GM12878 (cell line): ENCODE results near the gene NEB. TPM values are rescaled to one million over a fixed set of nuclear protein-coding genes. Genes with fewer than 3 reads are reported as not detected.

Source experiments
- ATAC-seq: fragments of 200-7000 bp; cut with Tn5 transposase; 3 replicates; pipeline ENCODE4 v1.9.1; 2020; ENCODE audit warnings: mild to moderate bottlenecking, moderate library complexity
- BruUV-seq: library from RNA; stranded (reverse); fragments of 400-500 nt; replicated peaks from 2 replicates; lab custom pipeline; 2021; lab: Mats Ljungman, UMichigan
- CTCF ChIA-PET: fragments of 300-600 bp; sonication (Branson Sonifier 250); formaldehyde crosslinking; extraction: SDS; loops from one replicate; lab custom pipeline; 2021; ENCODE audit warnings: inconsistent platforms; lab: Yijun Ruan, JAX
- POLR2A ChIA-PET: fragments of 350-600 bp; formaldehyde crosslinking; extraction: SDS; loops from one replicate; lab custom pipeline; 2021; ENCODE audit warnings: inconsistent platforms; lab: Charles Lee
- RAD21 ChIA-PET: fragments of 300-600 bp; sonication (Branson Sonifier 250); formaldehyde crosslinking; loops from one replicate; lab custom pipeline; 2023; ENCODE audit warnings: antibody characterized with exemption; ENCODE audit not compliant: unreplicated experiment; lab: Charles Lee
- SMC1A ChIA-PET: fragments of 300-600 bp; sonication (Branson Sonifier 250); formaldehyde crosslinking; loops from one replicate; lab custom pipeline; 2023; ENCODE audit not compliant: unreplicated experiment, uncharacterized antibody; lab: Charles Lee
- DNase-seq: peaks from one replicate; pipeline ENCODE4 v3.0.0-alpha.2; 2011; ENCODE audit warnings: low read depth, low spot score
- FAIRE-seq: peaks from 3 replicates; lab custom pipeline; 2011; peaks lifted over from hg19 to GRCh38; lab: Jason Lieb, UNC
- H2AFZ ChIP-seq: 2 replicates; pipeline ENCODE4 v1.6.0; 2011; ENCODE audit warnings: low read depth, low read length, control low read depth; ENCODE audit not compliant: control insufficient read depth
- H3K27ac ChIP-seq: 2 replicates; pipeline ENCODE4 v1.5.1; 2011; ENCODE audit warnings: control low read depth; ENCODE audit not compliant: control insufficient read depth, insufficient read depth
- H3K27me3 ChIP-seq, 2 experiments: replicated peaks in 1 of 2; 2 replicates each; pipeline versions ENCODE4 v1.6.0 to v1.6.1; 2011; ENCODE audit warnings: low read length in 1 of 2; ENCODE audit not compliant: control insufficient read depth in 2 of 2, insufficient read depth in 2 of 2
- H3K36me3 ChIP-seq, 2 experiments: 2 replicates each; pipeline ENCODE4 v1.5.1; 2011; ENCODE audit warnings: low read length in 1 of 2; ENCODE audit not compliant: control insufficient read depth in 2 of 2, insufficient read depth in 2 of 2
- H3K4me1 ChIP-seq: 2 replicates; pipeline ENCODE4 v1.6.1; 2011; ENCODE audit warnings: mild to moderate bottlenecking, low read length, moderate library complexity, mixed read lengths; ENCODE audit not compliant: control insufficient read depth, insufficient read depth
- H3K4me2 ChIP-seq: 2 replicates; pipeline ENCODE4 v1.6.0; 2011; ENCODE audit warnings: control low read depth; ENCODE audit not compliant: control insufficient read depth, insufficient read depth
- H3K4me3 ChIP-seq: fragments of 200-600 bp; sonication (generic); 2 replicates; pipeline ENCODE4 v1.5.1; 2016
- H3K79me2 ChIP-seq: 2 replicates; pipeline ENCODE4 v1.6.0; 2011; ENCODE audit warnings: low read length; ENCODE audit not compliant: control insufficient read depth, insufficient read depth
- H3K9ac ChIP-seq: 2 replicates; pipeline ENCODE4 v1.8.0; 2011; ENCODE audit warnings: low read length, control low read depth, mixed read lengths; ENCODE audit not compliant: control insufficient read depth, insufficient read depth
- H3K9me3 ChIP-seq: replicated peaks from 3 replicates; pipeline ENCODE4 v1.5.1; 2011; ENCODE audit warnings: mild to moderate bottlenecking, low read length; ENCODE audit not compliant: control insufficient read depth, insufficient read depth
- H4K20me1 ChIP-seq: 2 replicates; pipeline ENCODE4 v1.6.0; 2011; ENCODE audit not compliant: control insufficient read depth, insufficient read depth
- BACH1 ChIP-seq: fragments of 450-650 bp; IDR thresholded peaks from 2 replicates; pipeline ENCODE4 v1.6.1; 2017; ENCODE audit warnings: mild to moderate bottlenecking, borderline replicate concordance
- BRCA1 ChIP-seq: IDR thresholded peaks from 2 replicates; pipeline ENCODE4 v1.6.1; 2011; ENCODE audit warnings: low read depth, low read length, improper control_type of control experiment
- CBFB ChIP-seq: IDR thresholded peaks from 2 replicates; pipeline ENCODE4 v1.6.1; 2016; ENCODE audit warnings: antibody characterized with exemption, low read depth
- CHD1 ChIP-seq: IDR thresholded peaks from 2 replicates; pipeline ENCODE4 v1.6.1; 2012; ENCODE audit warnings: low read depth, low read length, improper control_type of control experiment
- DPF2 ChIP-seq: fragments of 450-650 bp; IDR thresholded peaks from 2 replicates; pipeline ENCODE4 v1.6.1; 2017; ENCODE audit warnings: mild to moderate bottlenecking
- E2F4 ChIP-seq: IDR thresholded peaks from 2 replicates; pipeline ENCODE4 v1.6.1; 2012; ENCODE audit warnings: low read depth, low read length, improper control_type of control experiment
- EP300 ChIP-seq, 2 experiments: fragments of 150-350 bp in 1 of 2; IDR thresholded peaks; 2 replicates each; pipeline ENCODE4 v1.6.1; 2011 to 2012; ENCODE audit warnings: low read depth in 2 of 2, low read length in 2 of 2, borderline replicate concordance in 1 of 2, improper control_type of control experiment in 1 of 2, inconsistent platforms in 1 of 2; ENCODE audit not compliant: control insufficient read depth in 1 of 2
- MEF2B ChIP-seq: fragments of 450-650 bp; IDR thresholded peaks from 2 replicates; pipeline ENCODE4 v1.6.1; 2018; ENCODE audit warnings: mild to moderate bottlenecking, moderate library complexity; ENCODE audit not compliant: partially characterized antibody, poor library complexity, severe bottlenecking
- PML ChIP-seq: IDR thresholded peaks from 2 replicates; pipeline ENCODE4 v1.6.1; 2012; ENCODE audit warnings: low read length, inconsistent platforms
- RB1 ChIP-seq: fragments of 450-650 bp; formaldehyde crosslinking; IDR thresholded peaks from 2 replicates; pipeline ENCODE4 v1.6.1; 2017; ENCODE audit warnings: mild to moderate bottlenecking, borderline replicate concordance
- RBBP5 ChIP-seq: fragments of 200-600 bp; sonication (generic); conservative IDR thresholded peaks from 2 replicates; pipeline ENCODE4 v1.6.1; 2016
- RELA ChIP-seq: fragments of 450-650 bp; IDR thresholded peaks from 2 replicates; pipeline ENCODE4 v1.8.0; 2014; ENCODE audit warnings: borderline replicate concordance; ENCODE audit not compliant: partially characterized antibody
- SMAD1 ChIP-seq: fragments of 450-650 bp; IDR thresholded peaks from 2 replicates; pipeline ENCODE4 v1.6.1; 2018; ENCODE audit warnings: mild to moderate bottlenecking, low read depth; ENCODE audit not compliant: partially characterized antibody
- SMAD5 ChIP-seq: IDR thresholded peaks from 2 replicates; pipeline ENCODE4 v1.6.1; 2016; ENCODE audit warnings: antibody characterized with exemption, low read depth
- SP1 ChIP-seq: IDR thresholded peaks from one replicate; pipeline ENCODE4 v1.6.1; 2011; ENCODE audit warnings: low read depth, low read length
- SRF ChIP-seq, 2 experiments: IDR thresholded peaks; 2 replicates each; pipeline ENCODE4 v1.6.1; 2011; ENCODE audit warnings: low read depth in 2 of 2, low read length in 2 of 2, mild to moderate bottlenecking in 1 of 2, moderate library complexity in 1 of 2
- SUZ12 ChIP-seq: fragments of 200-600 bp; sonication (generic); IDR thresholded peaks from one replicate; pipeline ENCODE4 v1.6.1; 2018; ENCODE audit warnings: antibody characterized with exemption, mild to moderate bottlenecking; ENCODE audit not compliant: unreplicated experiment
- ZBED1 ChIP-seq: IDR thresholded peaks from 2 replicates; pipeline ENCODE4 v1.6.1; 2016; ENCODE audit warnings: borderline replicate concordance
- ZBTB4 ChIP-seq: fragments of 450-650 bp; formaldehyde crosslinking; IDR thresholded peaks from 2 replicates; pipeline ENCODE4 v1.4.0; 2022; ENCODE audit warnings: mild to moderate bottlenecking, moderate library complexity
- ZSCAN29 ChIP-seq: fragments of 450-650 bp; IDR thresholded peaks from 2 replicates; pipeline ENCODE4 v1.6.1; 2017; ENCODE audit warnings: mild to moderate bottlenecking, moderate library complexity
- WGBS: methylation state at CpG from one replicate; pipeline ENCODE4 v1.1.6; 2016; ENCODE audit warnings: low lambda C conversion rate; ENCODE audit not compliant: insufficient replicate concordance, insufficient coverage; ENCODE audit errors: missing lambda C conversion rate; 5-methylcytosine and 5-hydroxymethylcytosine counted together
- in situ Hi-C: fragments of 300-500 bp; cut with MboI; formaldehyde crosslinking; loops from 9 replicates; pipeline ENCODE4 v1.14.3; 2018; ENCODE audit warnings: mixed read lengths
- intact Hi-C: fragments of 100-400 bp; cut with micrococcal nuclease; formaldehyde crosslinking; loops from one replicate; pipeline ENCODE4 v1.14.2; 2022; ENCODE audit not compliant: unreplicated experiment
- polyA plus RNA-seq, 11 experiments: library from polyadenylated mRNA; depleted of rRNA in 4 of 11; unstranded in 6 of 11; stranded (reverse) in 5 of 11; fragments of >200 nt; fragmentation: Nextera tagmentation in 4 of 11; fragmentation: Illumina TruSeq in 1 of 11; extraction: Ambion mirVana in 4 of 11; extraction: Trizol in 1 of 11; gene quantifications; 1 replicate in 1 of 11; 2 replicates in 10 of 11; pipeline versions ENCODE4 v1.2.1 to v1.2.3, GENCODE V29; 2011 to 2016; ENCODE audit warnings: inconsistent platforms in 2 of 11, missing spikeins in 2 of 11, low read depth in 1 of 11
- total RNA-seq, 4 experiments: library from RNA; depleted of rRNA in 3 of 4; stranded (reverse); fragments of >200 nt in 3 of 4; fragmentation: Illumina TruSeq in 1 of 4; extraction: Trizol in 1 of 4; gene quantifications; 2 replicates each; pipeline versions ENCODE4 v1.2.1 to v1.2.3, GENCODE V29; 2013 to 2021

Gene NEB
- total and polyA plus RNA-seq, 10 of the 15 experiments (the other 5 are each of a cell fraction or from before 2014, with no cell fraction given), result 0.04 to 0.77 (median 0.12) TPM

GRCh38 chr2:151544449-151544848 lies 189.8 kb downstream of the NEB start:
- ChIA-PET CTCF (no interaction called here), POLR2A (no interaction called here), SMC1A (no interaction called here), RAD21 (no interaction called here)
- intact Hi-C loops (no loop called here), in situ Hi-C loops (no loop called here)
- Histone ChIP-seq H3K4me3 (no peak overlapping the region), H3K9ac (no peak overlapping the region), H3K27me3 (no peaks in the 10 kb centered on the region), H3K27ac (no peak overlapping the region), H3K9me3 (no peaks in the 10 kb centered on the region), H3K4me1 (no peaks in the 10 kb centered on the region), H3K4me2 (no peak overlapping the region), H4K20me1 (no peaks in the 10 kb centered on the region), H3K36me3 (no peaks in the 10 kb centered on the region), H2AFZ (no peak overlapping the region), H3K79me2 (no peaks in the 10 kb centered on the region)
- TF ChIP-seq E2F4 (no peak), EP300 (IDR thresholded peaks at IDR 0.05; ENCODE audit: borderline replicate concordance in 1 of 2, control insufficient read depth in 1 of 2, low read depth in 2 of 2, low read length in 2 of 2) (no peak), RBBP5 (no peak), DPF2 (no peak), MEF2B (no peak), RELA (no peak), ZBTB4 (CRISPR knock-in tag) (no peak), BRCA1 (no peak), SMAD1 (no peak), CBFB (no peak), PML (no peak), SUZ12 (no peak), CHD1 (no peak), ZSCAN29 (no peak), RB1 (no peak), SRF (IDR thresholded peaks at IDR 0.05; ENCODE audit: low read depth in 2 of 2, low read length in 2 of 2) (no peak), SP1 (no peak), SMAD5 (no peak), ZBED1 (no peak), BACH1 (no peak)
- over 99% methylated on average over 5 of the region's 5 CpGs for WGBS
- no TSS peak for BruUV-seq
- FAIRE-seq (no peak), ATAC-seq (no peak), DNase-seq (no peak)
